ENCODE measurements around the gene TUBGCP6. TPM values are rescaled to one million over a fixed set of nuclear protein-coding genes. Genes with fewer than 3 reads are reported as not detected.

Gene TUBGCP6
- total and polyA plus RNA-seq, 2 experiments from 2014 or later = 32.6 to 46.1 TPM

DNA sequence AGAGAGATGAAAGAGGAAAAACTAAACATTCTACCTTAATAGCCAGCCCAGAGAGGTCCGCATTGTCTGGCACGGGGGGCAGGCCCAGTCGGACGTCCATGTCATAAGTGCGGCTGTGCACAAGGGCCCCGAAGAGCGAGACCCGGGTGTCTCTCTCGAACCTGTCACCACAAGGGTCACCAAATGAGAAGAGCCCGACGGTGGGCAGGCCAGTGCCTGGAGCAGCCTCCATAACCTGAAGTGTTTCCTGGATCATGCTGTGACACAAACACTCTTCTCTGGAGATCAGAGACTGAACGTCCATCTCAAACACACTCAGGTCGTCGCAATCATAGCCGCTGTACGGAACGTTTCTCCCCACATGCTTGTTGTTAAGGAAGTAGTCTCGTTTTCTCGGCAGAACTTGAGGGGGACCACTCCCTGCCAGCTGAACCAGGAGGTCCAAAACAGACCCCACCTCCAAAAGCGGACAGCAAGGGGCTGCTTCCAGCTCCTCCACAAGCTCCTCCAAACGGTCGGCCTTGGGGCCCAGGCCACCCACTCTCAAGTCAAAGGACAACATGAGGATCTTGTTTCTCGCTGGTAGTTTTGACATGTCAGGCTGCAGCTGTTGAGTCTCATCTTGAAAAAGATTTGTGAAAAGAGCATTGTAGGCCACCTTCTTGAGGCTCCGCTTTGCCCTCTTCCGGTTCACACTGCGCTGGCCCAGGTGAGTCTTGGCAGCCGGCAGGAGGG, 971 bp downstream of the TUBGCP6 start:
- DNase-seq (ENCODE audit: low read depth in 1 of 2, low spot score in 1 of 2) = no peak
- peaks cover 6% of the 10 kb centered on the region for H3K36me3 ChIP-seq
- no peaks in the 10 kb centered on the region for H3K9me3 ChIP-seq (ENCODE audit: low read depth)
- TF ChIP-seq, protein P1, sequence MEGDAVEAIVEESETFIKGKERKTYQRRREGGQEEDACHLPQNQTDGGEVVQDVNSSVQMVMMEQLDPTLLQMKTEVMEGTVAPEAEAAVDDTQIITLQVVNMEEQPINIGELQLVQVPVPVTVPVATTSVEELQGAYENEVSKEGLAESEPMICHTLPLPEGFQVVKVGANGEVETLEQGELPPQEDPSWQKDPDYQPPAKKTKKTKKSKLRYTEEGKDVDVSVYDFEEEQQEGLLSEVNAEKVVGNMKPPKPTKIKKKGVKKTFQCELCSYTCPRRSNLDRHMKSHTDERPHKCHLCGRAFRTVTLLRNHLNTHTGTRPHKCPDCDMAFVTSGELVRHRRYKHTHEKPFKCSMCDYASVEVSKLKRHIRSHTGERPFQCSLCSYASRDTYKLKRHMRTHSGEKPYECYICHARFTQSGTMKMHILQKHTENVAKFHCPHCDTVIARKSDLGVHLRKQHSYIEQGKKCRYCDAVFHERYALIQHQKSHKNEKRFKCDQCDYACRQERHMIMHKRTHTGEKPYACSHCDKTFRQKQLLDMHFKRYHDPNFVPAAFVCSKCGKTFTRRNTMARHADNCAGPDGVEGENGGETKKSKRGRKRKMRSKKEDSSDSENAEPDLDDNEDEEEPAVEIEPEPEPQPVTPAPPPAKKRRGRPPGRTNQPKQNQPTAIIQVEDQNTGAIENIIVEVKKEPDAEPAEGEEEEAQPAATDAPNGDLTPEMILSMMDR (IDR thresholded peaks at IDR 0.05; ENCODE audit: low read depth, low read length) = no peak
- H3K4me1 ChIP-seq (ENCODE audit: low read depth) = peaks cover 22% of the 10 kb centered on the region
- peak overlapping the region; percentile 88 for H3K27ac ChIP-seq
- H3K4me3 ChIP-seq = peak overlapping the region; percentile 81
- no peaks in the 10 kb centered on the region for H3K27me3 ChIP-seq

DNA sequence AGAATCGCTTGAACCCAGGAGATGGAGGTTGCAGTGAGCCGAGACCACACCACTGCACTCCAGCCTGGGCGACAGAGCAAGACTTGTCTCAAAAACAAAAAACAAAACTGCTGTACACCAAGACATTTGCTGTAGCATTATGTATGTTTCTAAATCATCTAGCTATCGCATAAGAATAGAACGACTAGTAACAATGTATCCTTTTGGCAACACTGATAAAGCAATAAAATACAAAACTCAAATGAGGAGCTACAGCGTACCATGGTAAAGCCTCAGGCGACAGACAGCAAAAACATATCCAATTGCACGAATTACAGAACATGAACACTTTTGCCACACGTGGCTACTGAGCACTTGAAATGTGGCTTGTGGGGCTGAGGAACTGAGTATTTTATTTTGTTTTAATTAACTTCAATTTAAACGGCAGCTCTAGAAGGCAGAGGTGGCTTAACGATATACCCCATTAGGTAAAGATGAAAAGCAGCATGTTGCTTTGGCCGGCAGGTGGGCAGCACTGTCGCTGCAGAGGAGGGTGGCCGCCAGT, 2.3 kb downstream of the TUBGCP6 start:
- peak overlapping the region; percentile 4 for H3K4me3 ChIP-seq
- peaks cover 22% of the 10 kb centered on the region for H3K4me1 ChIP-seq (ENCODE audit: low read depth)
- H3K27ac ChIP-seq = no peak overlapping the region
- no peaks in the 10 kb centered on the region for H3K27me3 ChIP-seq
- H3K36me3 ChIP-seq = peaks cover 6% of the 10 kb centered on the region
- no peaks in the 10 kb centered on the region for H3K9me3 ChIP-seq (ENCODE audit: low read depth)
- DNase-seq (ENCODE audit: low read depth in 1 of 2, low spot score in 1 of 2) = no peak
- TF ChIP-seq, protein P1 (IDR thresholded peaks at IDR 0.05; ENCODE audit: low read depth, low read length) = no peak

DNA sequence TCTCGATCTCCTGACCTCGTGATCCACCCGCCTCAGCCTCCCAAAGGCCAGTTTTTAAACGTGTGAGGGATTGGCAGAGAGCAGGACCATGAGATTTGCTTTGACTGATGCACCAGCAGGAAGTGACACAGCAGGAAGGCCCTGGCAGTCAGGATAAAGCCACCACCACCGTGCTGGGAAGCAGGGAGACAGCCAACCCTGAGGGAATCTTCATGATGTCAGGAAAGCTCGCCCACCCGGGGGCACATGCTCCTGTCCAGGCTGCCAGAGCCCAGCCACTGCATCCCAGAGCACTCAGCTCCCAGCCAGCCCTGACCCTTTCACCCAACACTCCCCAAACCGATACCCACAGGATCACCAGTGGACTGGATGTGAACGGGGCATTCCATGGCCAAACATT, 6.1 kb downstream of the TUBGCP6 start:
- Histone ChIP-seq H3K36me3 (no peaks in the 10 kb centered on the region), H3K4me1 (ENCODE audit: low read depth) (peaks cover 17% of the 10 kb centered on the region), H3K4me3 (no peak overlapping the region), H3K9me3 (ENCODE audit: low read depth) (no peaks in the 10 kb centered on the region), H3K27me3 (no peaks in the 10 kb centered on the region), H3K27ac (no peak overlapping the region)
- TF ChIP-seq, protein P1 (IDR thresholded peaks at IDR 0.05; ENCODE audit: low read depth, low read length) = no peak
- DNase-seq (ENCODE audit: low read depth in 1 of 2, low spot score in 1 of 2) = no peak

DNA sequence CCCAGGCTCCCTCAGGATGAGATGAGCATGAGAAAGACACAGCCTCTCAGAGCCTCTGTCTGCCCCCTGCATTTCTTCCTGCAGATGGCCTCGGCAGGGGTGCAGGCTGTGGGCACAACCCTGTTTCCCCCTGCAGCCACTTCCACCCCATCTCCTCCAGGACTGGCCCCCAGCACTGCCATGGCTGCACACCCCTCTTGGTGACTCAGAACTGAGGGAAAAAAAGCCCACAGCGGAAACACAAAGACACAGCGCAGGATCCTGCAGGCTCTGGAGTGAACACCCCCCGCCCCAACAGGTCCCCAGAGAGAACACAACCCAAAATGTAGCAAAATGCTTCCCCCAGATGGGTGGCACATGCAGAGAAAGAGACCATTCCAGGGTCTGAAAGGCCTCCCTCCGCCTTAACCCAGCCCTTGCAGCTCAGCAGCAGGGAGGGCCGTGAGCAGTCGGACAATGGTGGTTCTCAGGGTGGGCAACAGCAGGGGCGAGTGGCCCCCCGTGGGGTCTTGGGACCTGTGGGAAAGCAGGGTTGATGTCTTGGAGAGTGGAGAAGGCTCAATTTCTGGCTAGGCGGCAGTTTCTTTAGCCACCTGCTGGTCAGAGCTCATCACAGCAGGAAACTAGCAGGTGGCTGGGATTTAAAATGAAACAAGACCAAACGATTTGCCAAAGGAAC, 8.0 kb downstream of the TUBGCP6 start:
- TF ChIP-seq, protein P1 (IDR thresholded peaks at IDR 0.05; ENCODE audit: low read depth, low read length) = peak; percentile 44
- no peak for DNase-seq (ENCODE audit: low read depth in 1 of 2, low spot score in 1 of 2)
- Histone ChIP-seq H3K27me3 (no peaks in the 10 kb centered on the region), H3K4me3 (no peak overlapping the region), H3K36me3 (no peaks in the 10 kb centered on the region), H3K4me1 (ENCODE audit: low read depth) (peaks cover 5% of the 10 kb centered on the region), H3K27ac (no peak overlapping the region), H3K9me3 (ENCODE audit: low read depth) (no peaks in the 10 kb centered on the region)

DNA sequence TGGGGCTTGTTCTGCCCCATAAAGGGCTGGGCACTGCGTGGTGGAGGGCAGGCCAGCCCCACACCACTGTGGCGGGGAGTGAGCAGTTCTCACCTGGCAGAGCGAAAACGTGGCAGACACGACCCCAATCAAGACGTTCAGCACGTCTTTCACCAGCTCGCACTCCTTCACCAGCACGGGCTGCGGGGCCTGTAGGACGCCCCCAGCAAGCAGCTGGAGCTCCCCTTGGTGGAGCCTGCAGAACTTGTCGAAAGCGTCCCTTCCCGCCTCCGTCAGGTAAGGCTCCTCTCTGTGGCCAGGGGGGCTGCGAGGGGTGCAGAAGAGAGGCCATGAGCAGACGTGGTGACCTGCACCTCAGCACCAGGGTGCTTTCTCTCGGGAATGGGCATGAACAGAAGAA, 11.6 kb downstream of the TUBGCP6 start:
- TF ChIP-seq, protein P1 (IDR thresholded peaks at IDR 0.05; ENCODE audit: low read depth, low read length) = no peak
- Histone ChIP-seq H3K27ac (no peak overlapping the region), H3K27me3 (no peaks in the 10 kb centered on the region), H3K4me3 (no peak overlapping the region), H3K9me3 (ENCODE audit: low read depth) (no peaks in the 10 kb centered on the region), H3K36me3 (no peaks in the 10 kb centered on the region), H3K4me1 (ENCODE audit: low read depth) (no peaks in the 10 kb centered on the region)
- no peak for DNase-seq (ENCODE audit: low read depth in 1 of 2, low spot score in 1 of 2)

Measured in cardiac muscle cell (in vitro differentiated cells and primary cell).